Esophagus squamous epithelium (tissue), 5 donors: ENCODE data around the gene SIDT2. TPM values are rescaled to one million over a fixed set of nuclear protein-coding genes. Genes with fewer than 3 reads are reported as not detected.
A peak's percentile ranks its signal among the peaks of the same experiment; 100 is the strongest.

Experiments used
- DNase-seq: peaks from one replicate; lab custom pipeline; 2025; lab: John Stamatoyannopoulos, UW
- H3K27ac ChIP-seq, 4 donors: fragments of 200-600 bp; sonication (generic); one replicate each; pipeline ENCODE4 v1.5.1; 2016 to 2019; ENCODE audit warnings: mild to moderate bottlenecking in 1 of 4
- H3K27me3 ChIP-seq, 4 donors: fragments of 200-600 bp; sonication (generic); 1 replicate in 3 of 4; 2 replicates in 1 of 4; pipeline versions ENCODE4 v1.5.1 to v1.6.0; 2017 to 2021; ENCODE audit warnings: antibody characterized with exemption in 1 of 4
- H3K36me3 ChIP-seq, 3 donors: fragments of 200-600 bp; sonication (generic); one replicate each; pipeline ENCODE4 v1.5.1; 2016 to 2019
- H3K4me1 ChIP-seq, 3 donors: fragments of 200-600 bp; sonication (generic); one replicate each; pipeline ENCODE4 v1.5.1; 2017 to 2019
- H3K4me3 ChIP-seq, 4 donors: fragments of 200-600 bp; sonication (generic); 1 replicate in 3 of 4; 2 replicates in 1 of 4; pipeline ENCODE4 v1.5.1; 2016 to 2019; ENCODE audit warnings: mild to moderate bottlenecking in 2 of 4, moderate library complexity in 1 of 4
- H3K9me3 ChIP-seq, 3 donors: fragments of 200-600 bp; sonication (generic); one replicate each; pipeline ENCODE4 v1.5.1; 2016 to 2019
- POLR2A ChIP-seq, 4 donors: fragments of 450-650 bp; IDR thresholded peaks; one replicate each; pipeline ENCODE4 v1.6.1; 2017; ENCODE audit warnings: antibody characterized with exemption in 4 of 4, mild to moderate bottlenecking in 4 of 4, moderate library complexity in 3 of 4
- WGBS, 2 donors: methylation state at CpG; one replicate each; pipeline ENCODE4 v1.1.5; 2018; 5-methylcytosine and 5-hydroxymethylcytosine counted together
- intact Hi-C: fragments of 100-400 bp; cut with DNase I; formaldehyde crosslinking; loops from one replicate; pipeline ENCODE4 v1.15.0; 2022
- total RNA-seq, 4 donors: library from RNA; depleted of rRNA; stranded (reverse); fragments of >200 nt; gene quantifications; one replicate each; pipeline ENCODE4 v1.1.0, GENCODE V29; 2016
- TF ChIP-seq, protein P1 (sequence below), 6 experiments: fragments of 450-650 bp in 4 of 6; fragments of 200-600 bp in 2 of 6; sonication (generic) in 2 of 6; IDR thresholded peaks; one replicate each; pipeline ENCODE4 v1.5.1; 2016 to 2019; ENCODE audit warnings: antibody characterized with exemption in 6 of 6, mild to moderate bottlenecking in 4 of 6, moderate library complexity in 4 of 6
- donor health status: DM: yes; HTN: yes; CAD: no.

The SIDT2 gene
- total RNA-seq, 4 donors from 2014 or later: 6.9 to 20.0 (median 9.4) TPM

DNA sequence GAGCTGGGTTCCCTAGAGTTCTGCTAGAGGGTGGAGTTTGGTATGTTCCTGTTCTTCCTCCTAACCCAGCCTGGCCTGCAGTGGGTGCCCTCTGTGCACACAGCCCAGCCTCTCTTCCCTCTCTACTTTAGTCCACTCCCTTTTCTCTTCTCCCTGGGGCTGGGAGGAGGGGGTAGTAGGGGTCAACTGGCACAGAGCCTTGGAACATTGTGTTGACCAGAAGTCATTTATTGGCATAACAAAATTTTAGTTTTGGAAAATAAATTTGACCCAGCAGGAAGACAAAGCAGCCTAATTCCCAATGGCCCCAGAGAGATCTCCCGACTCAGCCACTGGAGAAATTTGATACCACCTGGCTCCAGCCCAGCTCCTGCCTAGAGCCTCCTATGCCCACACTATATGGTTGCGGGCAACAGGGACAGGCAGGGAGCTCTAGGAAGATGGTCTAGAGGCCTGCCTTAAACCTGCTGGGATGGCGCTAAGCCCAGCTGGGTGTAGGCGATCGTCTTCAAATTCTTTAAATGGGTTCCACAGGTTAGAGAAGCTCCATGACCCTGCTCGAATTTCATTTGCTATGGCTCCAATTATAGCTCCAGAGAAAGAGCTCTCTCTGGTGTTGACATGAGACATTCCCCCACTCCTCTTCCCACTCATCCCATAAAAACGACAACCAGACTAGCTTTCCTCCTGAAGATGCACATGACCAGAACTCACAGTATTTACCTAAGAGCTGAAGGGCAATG lies 43.4 kb downstream of the SIDT2 start:
- Histone ChIP-seq H3K27ac (peak overlapping the region; percentile 47 to 93 (median 84)), H3K9me3 (no peaks in the 10 kb centered on the region), H3K27me3 (no peaks in the 10 kb centered on the region), H3K36me3 (peaks cover 14 to 98% (median 35%) of the 10 kb centered on the region in 3 donors), H3K4me3 (no peak overlapping the region), H3K4me1 (peaks cover 9 to 69% (median 34%) of the 10 kb centered on the region in 3 donors)
- intact Hi-C loops: no loop called here
- DNase-seq: no peak
- 48 to 58% methylated on average over 5 to 6 of the region's 7 CpGs for WGBS, 2 donors
- TF ChIP-seq, protein P1, sequence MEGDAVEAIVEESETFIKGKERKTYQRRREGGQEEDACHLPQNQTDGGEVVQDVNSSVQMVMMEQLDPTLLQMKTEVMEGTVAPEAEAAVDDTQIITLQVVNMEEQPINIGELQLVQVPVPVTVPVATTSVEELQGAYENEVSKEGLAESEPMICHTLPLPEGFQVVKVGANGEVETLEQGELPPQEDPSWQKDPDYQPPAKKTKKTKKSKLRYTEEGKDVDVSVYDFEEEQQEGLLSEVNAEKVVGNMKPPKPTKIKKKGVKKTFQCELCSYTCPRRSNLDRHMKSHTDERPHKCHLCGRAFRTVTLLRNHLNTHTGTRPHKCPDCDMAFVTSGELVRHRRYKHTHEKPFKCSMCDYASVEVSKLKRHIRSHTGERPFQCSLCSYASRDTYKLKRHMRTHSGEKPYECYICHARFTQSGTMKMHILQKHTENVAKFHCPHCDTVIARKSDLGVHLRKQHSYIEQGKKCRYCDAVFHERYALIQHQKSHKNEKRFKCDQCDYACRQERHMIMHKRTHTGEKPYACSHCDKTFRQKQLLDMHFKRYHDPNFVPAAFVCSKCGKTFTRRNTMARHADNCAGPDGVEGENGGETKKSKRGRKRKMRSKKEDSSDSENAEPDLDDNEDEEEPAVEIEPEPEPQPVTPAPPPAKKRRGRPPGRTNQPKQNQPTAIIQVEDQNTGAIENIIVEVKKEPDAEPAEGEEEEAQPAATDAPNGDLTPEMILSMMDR (IDR thresholded peaks at IDR 0.05): no peak
- TF ChIP-seq POLR2A (IDR thresholded peaks at IDR 0.05): peak in 1 of 4 donors; percentile 11

DNA sequence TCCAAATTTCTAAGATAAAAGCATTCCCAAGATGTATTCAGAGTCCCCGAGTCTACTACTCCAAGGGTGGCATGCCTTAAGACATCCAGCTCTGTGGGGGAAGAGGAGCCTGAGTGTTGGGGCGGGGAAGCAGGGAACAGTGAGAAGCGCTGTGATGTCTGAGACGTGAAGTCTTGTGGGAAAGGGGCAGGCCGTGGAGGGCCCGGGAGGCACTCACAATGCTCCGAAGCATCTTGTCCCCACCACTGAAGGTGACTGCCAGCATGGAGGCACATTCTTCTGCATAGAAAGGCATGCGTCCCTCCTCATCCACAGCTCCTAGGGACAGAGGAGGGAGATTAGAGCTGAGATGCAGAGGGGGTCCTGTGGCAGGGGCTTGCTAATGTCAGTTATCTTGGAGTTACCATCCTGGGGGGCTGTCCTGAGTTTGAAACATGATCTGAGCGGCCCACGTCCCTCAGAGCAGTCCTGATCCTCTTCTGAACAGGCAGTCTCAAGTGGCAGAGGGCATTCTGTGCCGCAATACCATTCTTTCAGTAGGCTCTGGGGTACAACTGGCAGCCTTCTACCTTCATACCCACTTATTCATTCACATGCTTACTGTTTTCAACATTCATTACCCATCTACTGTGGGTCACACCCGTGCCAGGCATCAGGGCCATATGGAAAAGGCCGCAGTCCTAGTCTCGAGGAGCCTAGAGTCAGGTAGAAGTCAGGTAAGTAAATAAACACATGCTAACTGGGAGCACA lies 44.6 kb downstream of the SIDT2 start:
- Histone ChIP-seq H3K27ac (peak overlapping the region; percentile 47 to 89 (median 80)), H3K36me3 (peaks cover 14 to 98% (median 46%) of the 10 kb centered on the region in 3 donors), H3K9me3 (no peaks in the 10 kb centered on the region), H3K4me3 (no peak overlapping the region), H3K4me1 (peaks cover 9 to 59% (median 34%) of the 10 kb centered on the region in 3 donors), H3K27me3 (no peaks in the 10 kb centered on the region)
- no peak for DNase-seq
- intact Hi-C loops: no loop called here
- 89 to 90% methylated on average over 10 to 11 of the region's 14 CpGs for WGBS, 2 donors
- TF ChIP-seq POLR2A (IDR thresholded peaks at IDR 0.05): no peak
- TF ChIP-seq, protein P1 (IDR thresholded peaks at IDR 0.05): no peak

DNA sequence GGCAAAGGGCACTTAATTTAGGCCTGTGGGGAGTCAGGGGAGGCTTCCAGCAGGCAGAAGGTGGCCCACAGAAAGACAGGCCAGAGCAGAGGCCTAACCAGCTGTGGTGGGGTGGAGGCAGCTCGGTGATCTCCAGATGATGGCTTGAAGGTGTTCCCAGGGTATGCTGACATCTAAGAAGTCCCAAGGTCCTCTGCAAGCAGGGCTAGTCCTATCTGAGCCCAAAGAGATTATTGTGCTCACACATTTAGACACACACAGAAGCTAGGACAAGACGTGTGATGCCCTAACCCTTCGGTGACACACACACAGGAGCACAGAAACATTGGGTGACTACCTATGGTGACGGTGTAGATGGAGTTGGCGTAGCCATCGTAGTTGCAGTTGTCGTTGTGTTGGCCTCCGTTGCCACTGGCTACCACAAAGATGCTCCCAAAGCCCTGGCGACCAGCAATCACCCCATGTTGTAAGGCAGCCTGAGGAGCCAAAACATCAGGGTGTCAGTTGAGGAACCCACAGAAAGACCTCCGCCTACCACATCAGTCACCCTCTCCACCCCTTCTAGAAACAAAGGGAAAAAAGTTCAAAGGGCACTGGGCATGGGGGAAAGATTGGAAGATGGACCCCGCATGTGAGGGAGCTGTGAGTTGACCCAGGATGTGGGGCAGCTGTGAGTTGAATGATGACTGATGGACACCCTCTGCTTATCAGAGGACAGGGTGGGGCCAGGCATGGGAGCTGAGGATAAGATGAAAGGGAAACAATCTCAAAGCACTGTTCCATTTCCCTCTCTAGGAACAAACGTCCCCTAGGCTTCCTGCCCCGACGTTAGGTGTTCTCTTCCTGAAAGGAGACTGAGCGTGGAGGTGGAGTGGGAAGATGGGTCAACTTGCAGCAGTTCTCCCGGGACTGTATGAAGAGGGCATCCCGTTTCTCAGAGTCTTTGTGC lies 45.5 kb downstream of the SIDT2 start:
- 78 to 81% methylated on average over 16 to 17 of the region's 17 CpGs for WGBS, 2 donors
- DNase-seq: no peak
- H3K36me3 ChIP-seq: peaks cover 17 to 98% (median 42%) of the 10 kb centered on the region in 3 donors
- intact Hi-C loops: no loop called here
- H3K9me3 ChIP-seq: no peaks in the 10 kb centered on the region
- TF ChIP-seq POLR2A (IDR thresholded peaks at IDR 0.05): no peak
- TF ChIP-seq, protein P1 (IDR thresholded peaks at IDR 0.05): no peak
- H3K27me3 ChIP-seq: no peaks in the 10 kb centered on the region
- peaks cover 9 to 51% (median 31%) of the 10 kb centered on the region in 3 donors for H3K4me1 ChIP-seq
- H3K27ac ChIP-seq: peak overlapping the region in 3 of 4 donors; percentile 79 to 89 (median 80)
- H3K4me3 ChIP-seq: no peak overlapping the region

DNA sequence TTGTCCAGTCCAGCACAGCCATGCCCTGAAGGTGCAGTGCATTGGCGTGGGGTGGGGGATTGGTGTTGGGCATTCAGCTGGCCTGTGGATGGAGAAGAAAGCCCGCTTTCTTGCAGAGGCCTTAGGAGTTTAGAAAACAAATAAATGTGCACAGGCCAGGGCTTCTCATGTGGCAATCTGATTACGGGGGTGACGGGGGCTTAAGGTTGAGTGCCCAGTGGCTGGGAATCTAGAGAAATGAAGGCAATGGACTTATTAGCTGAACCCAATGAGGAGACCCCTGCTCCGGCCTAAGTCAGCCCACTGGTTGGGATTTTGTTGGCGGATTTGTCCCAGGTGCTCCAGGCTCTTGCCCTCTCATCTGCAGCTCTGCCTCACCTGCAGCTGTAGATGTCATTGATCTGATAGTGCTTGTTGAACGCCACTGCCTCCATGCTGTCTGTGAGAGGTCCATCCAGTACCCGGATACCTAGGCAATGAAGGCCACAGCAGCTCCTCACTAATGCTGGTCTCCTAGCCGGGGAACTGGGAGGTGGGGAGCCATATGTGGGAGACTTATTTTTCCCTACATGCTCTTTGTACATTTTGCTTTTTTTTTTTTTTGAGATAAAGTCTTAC lies 47.1 kb downstream of the SIDT2 start:
- Histone ChIP-seq H3K4me3 (no peak overlapping the region), H3K27me3 (no peaks in the 10 kb centered on the region), H3K36me3 (peaks cover 20 to 94% (median 37%) of the 10 kb centered on the region in 3 donors), H3K9me3 (no peaks in the 10 kb centered on the region), H3K27ac (no peak overlapping the region), H3K4me1 (peaks cover 11 to 51% (median 18%) of the 10 kb centered on the region in 3 donors)
- 91 to 93% methylated on average over 7 to 8 of the region's 9 CpGs for WGBS, 2 donors
- intact Hi-C loops: loop anchor here (5.0 kb wide), 1 partner anchor 43 kb away; no protein-coding TSS in a partner anchor
- TF ChIP-seq, protein P1 (IDR thresholded peaks at IDR 0.05): no peak
- TF ChIP-seq POLR2A (IDR thresholded peaks at IDR 0.05): no peak
- no peak for DNase-seq
